Measurements from ENCODE around the gene KIF27. TPM values are rescaled to one million over a fixed set of nuclear protein-coding genes. Genes with fewer than 3 reads are reported as not detected.
"Not testable (repeated sequence)": the region's sequence is repeated elsewhere in the genome, so short reads cannot be mapped to it uniquely, and the experiment has no call there.

KIF27 gene
- total and polyA plus RNA-seq, 8 donors: 0.46 to 21.0 (median 2.6) TPM

GRCh38 chr9:83920469-83920926 lies 734 bp downstream of the KIF27 start:
- Histone ChIP-seq H3K4me3 (peak overlapping the region; percentile 81 to 93 (median 90)), H3K27ac (peak overlapping the region; percentile 93 to 99 (median 98)), H3K4me1 (peaks cover 11 to 16% (median 14%) of the 10 kb centered on the region in 4 donors), H3K9me3 (no peaks in the 10 kb centered on the region), H3K36me3 (peaks cover 0 to 7% (median 0%) of the 10 kb centered on the region in 4 donors), H3K27me3 (no peaks in the 10 kb centered on the region)
- intact Hi-C loops (cut with DNase I; ENCODE audit: low total_unique reads): no loop called here
- TF ChIP-seq POLR2AphosphoS5 (IDR thresholded peaks at IDR 0.05): no peak
- TF ChIP-seq POLR2A (IDR thresholded peaks at IDR 0.05): no peak
- no peak for TF ChIP-seq EP300 (IDR thresholded peaks at IDR 0.05)
- peak in 1 of 7 experiments; percentile 40 for TF ChIP-seq CTCF (IDR thresholded peaks at IDR 0.05)
- DNase-seq: peak in 1 of 2 donors; percentile 62
- 1 to 2% (median 2%) methylated on average over 16 of the region's 16 CpGs for WGBS, 5 donors

- peaks cover 0 to 7% (median 0%) of the 10 kb centered on the region in 4 donors for H3K36me3 ChIP-seq
- 95 to 100% (median 99%) methylated on average over 1 of the region's 1 CpG for WGBS, 5 donors
- DNase-seq: no peak
- H3K27me3 ChIP-seq: no peaks in the 10 kb centered on the region
- intact Hi-C loops (cut with DNase I; ENCODE audit: low total_unique reads): no loop called here
- H3K4me1 ChIP-seq: peaks cover 11 to 16% (median 14%) of the 10 kb centered on the region in 4 donors
- H3K27ac ChIP-seq: no peak overlapping the region
- TF ChIP-seq CTCF (IDR thresholded peaks at IDR 0.05) (no peak), POLR2A (IDR thresholded peaks at IDR 0.05) (no peak), POLR2AphosphoS5 (IDR thresholded peaks at IDR 0.05) (no peak), EP300 (IDR thresholded peaks at IDR 0.05) (no peak)
- no peaks in the 10 kb centered on the region for H3K9me3 ChIP-seq
- H3K4me3 ChIP-seq: no peak overlapping the region
Observed at GRCh38 chr9:83919111-83919510, 2.1 kb downstream of the KIF27 start.

- H3K4me1 ChIP-seq; DNase-seq; H3K27ac ChIP-seq; H3K27me3 ChIP-seq; H3K4me3 ChIP-seq; H3K36me3 ChIP-seq; H3K9me3 ChIP-seq; intact Hi-C loops (cut with DNase I; ENCODE audit: low total_unique reads): not testable (repeated sequence)
- WGBS, 5 donors: 11 to 24% (median 15%) methylated on average over 3 of the region's 3 CpGs
- peak in 3 of 7 experiments; percentile 6 to 29 (median 19) for TF ChIP-seq CTCF (IDR thresholded peaks at IDR 0.05)
Observed at GRCh38 chr9:83912194-83912593, 9.0 kb downstream of the KIF27 start.

GRCh38 chr9:83906144-83906543 lies 15.1 kb downstream of the KIF27 start:
- H3K9me3 ChIP-seq: no peaks in the 10 kb centered on the region
- no peak overlapping the region for H3K27ac ChIP-seq
- DNase-seq: no peak
- intact Hi-C loops (cut with DNase I; ENCODE audit: low total_unique reads): no loop called here
- peaks cover 0 to 4% (median 0%) of the 10 kb centered on the region in 4 donors for H3K36me3 ChIP-seq
- no peak overlapping the region for H3K4me3 ChIP-seq
- H3K27me3 ChIP-seq: no peaks in the 10 kb centered on the region
- TF ChIP-seq EP300 (IDR thresholded peaks at IDR 0.05) (no peak), CTCF (IDR thresholded peaks at IDR 0.05) (no peak), POLR2A (IDR thresholded peaks at IDR 0.05) (no peak), POLR2AphosphoS5 (IDR thresholded peaks at IDR 0.05) (no peak)
- H3K4me1 ChIP-seq: no peaks in the 10 kb centered on the region

GRCh38 chr9:83900615-83901014 lies 20.6 kb downstream of the KIF27 start:
- H3K27ac ChIP-seq; H3K4me3 ChIP-seq; DNase-seq; intact Hi-C loops (cut with DNase I; ENCODE audit: low total_unique reads); H3K27me3 ChIP-seq; H3K36me3 ChIP-seq; H3K4me1 ChIP-seq; H3K9me3 ChIP-seq: not testable (repeated sequence)
- WGBS, 5 donors: 68 to 79% (median 75%) methylated on average over 5 of the region's 5 CpGs

GRCh38 chr9:83894301-83894700 lies 26.9 kb downstream of the KIF27 start:
- H3K4me1 ChIP-seq; H3K36me3 ChIP-seq; H3K27me3 ChIP-seq; H3K4me3 ChIP-seq; H3K27ac ChIP-seq; intact Hi-C loops (cut with DNase I; ENCODE audit: low total_unique reads); H3K9me3 ChIP-seq; DNase-seq: not testable (repeated sequence)
- WGBS, 5 donors: 82 to 97% (median 95%) methylated on average over 2 of the region's 2 CpGs

GRCh38 chr9:83886498-83886897 lies 34.7 kb downstream of the KIF27 start:
- H3K4me3 ChIP-seq; H3K27ac ChIP-seq; H3K4me1 ChIP-seq; intact Hi-C loops (cut with DNase I; ENCODE audit: low total_unique reads); H3K9me3 ChIP-seq; DNase-seq; H3K27me3 ChIP-seq: not testable (repeated sequence)
- peaks cover 0 to 21% (median 16%) of the 10 kb centered on the region in 4 donors for H3K36me3 ChIP-seq
- 96 to 99% (median 98%) methylated on average over 2 of the region's 2 CpGs for WGBS, 5 donors

Data from stomach (tissue), 9 donors.